ENCODE results near the gene DGCR2. TPM values are rescaled to one million over a fixed set of nuclear protein-coding genes. Genes with fewer than 3 reads are reported as not detected.
"Not testable (repeated sequence)": the region's sequence is repeated elsewhere in the genome, so short reads cannot be mapped to it uniquely, and the experiment has no call there.

Gene DGCR2
- total and polyA plus RNA-seq, 2 experiments from 2014 or later: 25.6 to 42.7 TPM

DNA sequence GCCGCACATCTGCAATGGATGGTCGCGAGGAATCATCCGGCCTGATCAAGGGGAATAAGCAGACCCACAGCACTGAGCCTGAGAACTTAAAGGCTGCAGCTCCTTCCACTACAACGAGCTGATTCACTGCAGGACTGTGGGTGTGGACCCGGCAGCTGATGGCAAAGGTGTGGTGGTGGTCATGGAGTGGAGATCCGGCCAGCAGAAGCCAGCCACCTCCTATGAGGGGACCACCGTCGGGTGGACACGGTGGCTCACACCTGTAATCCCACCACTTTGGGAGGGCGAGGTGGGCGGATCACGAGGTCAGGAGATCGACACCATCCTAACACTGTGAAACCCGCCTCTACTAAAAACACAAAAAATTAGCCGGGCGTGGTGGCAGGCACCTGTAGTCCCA lies 66.4 kb downstream of the DGCR2 start:
- H3K9ac ChIP-seq: no peak overlapping the region
- no peak for DNase-seq
- in situ Hi-C loops (cut with MboI): no loop called here
- H4K20me1 ChIP-seq (ENCODE audit: insufficient read depth): 0 out of 2 replicates have a peak, but pooled peaks cover 5% of the 10 kb centered on the region
- H3F3A ChIP-seq (ENCODE audit: insufficient read depth): no peaks in the 10 kb centered on the region
- no peaks in the 10 kb centered on the region for H3K27me3 ChIP-seq (replicated peaks; ENCODE audit: insufficient read depth)
- H3K4me3 ChIP-seq: no peak overlapping the region
- H3K4me2 ChIP-seq (ENCODE audit: unreplicated experiment): no peak overlapping the region
- 0 out of 2 replicates have a peak, but pooled peaks cover 9% of the 10 kb centered on the region for H3K79me2 ChIP-seq (ENCODE audit: insufficient read depth)
- 95% methylated on average over 14 to 16 of the region's 17 CpGs for WGBS, 2 experiments (ENCODE audit: low coverage in 1 of 2, low lambda C conversion rate in 2 of 2, missing lambda C conversion rate in 2 of 2)
- H3K9me3 ChIP-seq (ENCODE audit: low read depth): no peaks in the 10 kb centered on the region
- H3K36me3 ChIP-seq (ENCODE audit: low read depth): no peaks in the 10 kb centered on the region; the same call in none of the 2 replicates
- TF ChIP-seq EZH2 (IDR thresholded peaks at IDR 0.05; ENCODE audit: insufficient read depth, poor library complexity, severe bottlenecking): no peak
- TF ChIP-seq EZH2phosphoT487 (IDR thresholded peaks at IDR 0.05; ENCODE audit: insufficient read depth, low read depth): no peak
- H3K9me2 ChIP-seq (ENCODE audit: insufficient read depth): no peaks in the 10 kb centered on the region
- no peaks in the 10 kb centered on the region for H3K4me1 ChIP-seq (ENCODE audit: insufficient read depth)
- H3K27ac ChIP-seq: no peak overlapping the region
- H2AFZ ChIP-seq: no peak overlapping the region

DNA sequence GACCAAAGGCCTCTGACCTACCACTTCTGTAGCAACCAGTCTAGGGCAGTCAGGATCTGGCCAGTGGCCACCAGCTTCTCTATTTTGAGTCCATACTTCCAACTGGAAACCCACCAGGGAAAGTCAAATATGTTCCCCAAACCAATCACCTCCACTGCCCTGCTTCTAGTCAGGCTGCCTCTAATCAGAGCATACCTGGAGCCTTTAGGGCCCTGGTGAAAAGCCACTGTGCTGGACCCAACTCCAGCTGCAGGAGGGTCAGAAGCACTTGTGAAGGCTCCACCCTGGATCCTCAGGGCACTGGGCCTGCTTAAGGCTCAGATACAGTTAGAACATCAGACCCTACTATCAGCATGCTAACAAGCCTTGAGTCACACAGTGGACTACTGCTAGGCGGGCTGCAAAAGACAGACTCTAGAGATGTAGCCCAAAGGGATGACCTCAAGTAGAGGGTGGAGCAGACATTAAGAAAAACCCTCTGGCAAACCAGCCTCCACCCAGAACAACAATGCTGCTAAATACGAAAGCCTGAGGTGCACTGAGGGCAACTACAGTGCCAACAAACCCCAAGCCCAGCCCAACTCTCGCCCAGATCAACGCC lies 69.2 kb downstream of the DGCR2 start:
- DNase-seq: no peak
- Histone ChIP-seq H3K4me3 (no peak overlapping the region), H3K4me2 (ENCODE audit: unreplicated experiment) (no peak overlapping the region), H3F3A (ENCODE audit: insufficient read depth) (no peaks in the 10 kb centered on the region), H3K27ac (no peak overlapping the region), H3K9me2 (ENCODE audit: insufficient read depth) (no peaks in the 10 kb centered on the region), H3K4me1 (ENCODE audit: insufficient read depth) (no peaks in the 10 kb centered on the region), H3K79me2 (ENCODE audit: insufficient read depth) (0 out of 2 replicates have a peak, but pooled peaks cover 9% of the 10 kb centered on the region), H3K9ac (no peak overlapping the region), H3K9me3 (ENCODE audit: low read depth) (no peaks in the 10 kb centered on the region), H4K20me1 (ENCODE audit: insufficient read depth) (0 out of 2 replicates have a peak, but pooled peaks cover 5% of the 10 kb centered on the region), H2AFZ (no peak overlapping the region), H3K36me3 (ENCODE audit: low read depth) (peaks cover 10% of the 10 kb centered on the region), H3K27me3 (replicated peaks; ENCODE audit: insufficient read depth) (no peaks in the 10 kb centered on the region)
- TF ChIP-seq EZH2phosphoT487 (IDR thresholded peaks at IDR 0.05; ENCODE audit: insufficient read depth, low read depth): no peak
- no peak for TF ChIP-seq EZH2 (IDR thresholded peaks at IDR 0.05; ENCODE audit: insufficient read depth, poor library complexity, severe bottlenecking)
- in situ Hi-C loops (cut with MboI): no loop called here
- 77 to 79% methylated on average over 4 of the region's 4 CpGs for WGBS, 2 experiments (ENCODE audit: low coverage in 1 of 2, low lambda C conversion rate in 2 of 2, missing lambda C conversion rate in 2 of 2)

GRCh38 chr22:19051381-19052072 lies 70.7 kb downstream of the DGCR2 start:
- Histone ChIP-seq H3F3A (ENCODE audit: insufficient read depth) (no peaks in the 10 kb centered on the region), H3K4me2 (ENCODE audit: unreplicated experiment) (no peak overlapping the region), H3K36me3 (ENCODE audit: low read depth) (peaks cover 19% of the 10 kb centered on the region), H3K9me3 (ENCODE audit: low read depth) (no peaks in the 10 kb centered on the region), H3K9ac (no peak overlapping the region), H2AFZ (no peak overlapping the region), H3K9me2 (ENCODE audit: insufficient read depth) (no peaks in the 10 kb centered on the region), H3K4me1 (ENCODE audit: insufficient read depth) (no peaks in the 10 kb centered on the region), H3K79me2 (ENCODE audit: insufficient read depth) (0 out of 2 replicates have a peak, but pooled peaks cover 9% of the 10 kb centered on the region), H3K27ac (no peak overlapping the region), H4K20me1 (ENCODE audit: insufficient read depth) (0 out of 2 replicates have a peak, but pooled peaks cover 5% of the 10 kb centered on the region), H3K4me3 (no peak overlapping the region), H3K27me3 (replicated peaks; ENCODE audit: insufficient read depth) (no peaks in the 10 kb centered on the region)
- in situ Hi-C loops (cut with MboI): no loop called here
- 68 to 73% methylated on average over 10 of the region's 10 CpGs for WGBS, 2 experiments (ENCODE audit: low coverage in 1 of 2, low lambda C conversion rate in 2 of 2, missing lambda C conversion rate in 2 of 2)
- no peak for TF ChIP-seq EZH2 (IDR thresholded peaks at IDR 0.05; ENCODE audit: insufficient read depth, poor library complexity, severe bottlenecking)
- no peak for TF ChIP-seq EZH2phosphoT487 (IDR thresholded peaks at IDR 0.05; ENCODE audit: insufficient read depth, low read depth)
- no peak for DNase-seq

GRCh38 chr22:19050847-19051246 lies 71.4 kb downstream of the DGCR2 start:
- 97 to 98% methylated on average over 4 of the region's 4 CpGs for WGBS, 2 experiments (ENCODE audit: low coverage in 1 of 2, low lambda C conversion rate in 2 of 2, missing lambda C conversion rate in 2 of 2)
- H3K9ac ChIP-seq; H2AFZ ChIP-seq; in situ Hi-C loops (cut with MboI); H3F3A ChIP-seq (ENCODE audit: insufficient read depth); H3K4me2 ChIP-seq (ENCODE audit: unreplicated experiment); H3K9me3 ChIP-seq (ENCODE audit: low read depth); H3K27me3 ChIP-seq (replicated peaks; ENCODE audit: insufficient read depth); H3K27ac ChIP-seq; H3K9me2 ChIP-seq (ENCODE audit: insufficient read depth); H3K4me3 ChIP-seq; DNase-seq; H3K4me1 ChIP-seq (ENCODE audit: insufficient read depth); H4K20me1 ChIP-seq (ENCODE audit: insufficient read depth); H3K79me2 ChIP-seq (ENCODE audit: insufficient read depth): not testable (repeated sequence)
- peaks cover 19% of the 10 kb centered on the region for H3K36me3 ChIP-seq (ENCODE audit: low read depth)

All from GM23248 (cell line).